ENCODE results near the gene CPB1. TPM values are rescaled to one million over a fixed set of nuclear protein-coding genes. Genes with fewer than 3 reads are reported as not detected.

The CPB1 gene
- total and polyA plus RNA-seq, 2 of the 8 experiments (the other 6 are each of a cell fraction or from before 2014, with no cell fraction given) = not detected

DNA sequence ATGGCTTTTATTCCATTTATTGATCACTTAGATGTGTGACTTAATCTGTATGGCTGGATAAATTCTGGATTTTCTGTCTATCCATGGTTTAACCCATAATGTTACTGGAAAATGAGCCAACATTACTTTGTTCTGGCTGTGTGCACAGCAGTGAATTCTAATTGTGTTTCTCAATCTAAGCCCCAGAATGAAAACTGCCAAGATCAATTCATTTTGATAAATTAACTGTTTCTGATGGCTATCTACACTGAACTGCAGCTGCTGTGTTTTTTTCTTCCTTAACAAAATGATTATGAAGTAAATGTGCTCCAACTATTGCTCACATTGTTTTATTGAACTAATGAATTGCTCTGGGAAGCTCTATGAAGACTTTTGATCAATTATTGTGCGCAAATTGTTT is 35.7 kb upstream of the CPB1 start:
- DNase-seq (ENCODE audit: low read depth in 1 of 2, low spot score in 2 of 2) (no peak), FAIRE-seq (no peak)
- Histone ChIP-seq H2AFZ (ENCODE audit: low read length) (no peak overlapping the region), H3K4me1 (replicated peaks in 1 of 4; ENCODE audit: control insufficient read depth in 3 of 4, insufficient read depth in 4 of 4, low read length in 3 of 4) (peaks cover 0 to 3% (median 0%) of the 10 kb centered on the region in 4 experiments; a peak in 1 of 7 replicates), H2AK5ac (ENCODE audit: low read depth, low read length) (no peak overlapping the region), H3K9ac (replicated peaks in 1 of 4; ENCODE audit: extremely low read depth in 1 of 4, low read depth in 3 of 4, low read length in 3 of 4) (no peak overlapping the region), H2BK5ac (ENCODE audit: low read depth, low read length) (no peak overlapping the region), H3K23me2 (ENCODE audit: low read depth, low read length) (no peaks in the 10 kb centered on the region), H3K56ac (replicated peaks; ENCODE audit: insufficient read length, low read depth, low read length) (no peak overlapping the region), H3K27ac (ENCODE audit: low read depth, low read length) (no peak overlapping the region), H3K79me2 (ENCODE audit: control insufficient read depth in 1 of 2, insufficient read depth in 2 of 2, low read length in 2 of 2) (no peaks in the 10 kb centered on the region), H3K4me2 (ENCODE audit: insufficient read depth in 1 of 2, low read depth in 2 of 2, low read length in 2 of 2) (no peak overlapping the region), H3K79me1 (ENCODE audit: low read depth, low read length) (no peaks in the 10 kb centered on the region), H2BK120ac (replicated peaks; ENCODE audit: low read depth, low read length) (no peak overlapping the region), H4K8ac (ENCODE audit: extremely low read depth, insufficient read depth, low read length) (no peak overlapping the region), H3K27me3 (replicated peaks in 1 of 4; ENCODE audit: control insufficient read depth in 3 of 4, extremely low read depth in 1 of 4, insufficient read depth in 3 of 4, low read length in 3 of 4) (no peaks in the 10 kb centered on the region), H3K14ac (ENCODE audit: insufficient read length) (no peak overlapping the region), H2BK15ac (ENCODE audit: low read length) (no peak overlapping the region), H2BK12ac (ENCODE audit: low read depth, low read length) (no peak overlapping the region), H4K5ac (ENCODE audit: insufficient read length, low read depth, low read length) (no peak overlapping the region), H4K20me1 (replicated peaks in 1 of 2; ENCODE audit: control insufficient read depth in 1 of 2, insufficient read depth in 2 of 2, low read length in 2 of 2) (no peaks in the 10 kb centered on the region), H3K18ac (ENCODE audit: extremely low read depth, low read length) (no peak overlapping the region), H3K4me3 (ENCODE audit: extremely low read depth in 1 of 4, insufficient read depth in 2 of 4, low read depth in 3 of 4, low read length in 4 of 4) (no peak overlapping the region), H3K4ac (replicated peaks; ENCODE audit: insufficient read length, low read depth, low read length) (no peak overlapping the region), H2BK20ac (ENCODE audit: low read length) (no peak overlapping the region), H4K91ac (replicated peaks; ENCODE audit: insufficient read length, low read length) (no peak overlapping the region), H3K9me3 (ENCODE audit: insufficient read depth in 2 of 2, low read depth in 1 of 2, low read length in 1 of 2) (peaks cover 3% of the 10 kb centered on the region in 2 experiments; a peak in 3 of 4 replicates), H3K36me3 (ENCODE audit: control insufficient read depth in 2 of 4, insufficient read depth in 4 of 4, low read length in 3 of 4) (no peaks in the 10 kb centered on the region; a peak in 1 of 8 replicates), H3K23ac (ENCODE audit: insufficient read length) (no peak overlapping the region)
- CTCF ChIA-PET (ENCODE audit: partially characterized antibody) = no interaction called here
- POLR2A ChIA-PET (ENCODE audit: partially characterized antibody) = no interaction called here
- TF ChIP-seq SIN3A (conservative IDR thresholded peaks at IDR 0.05 in 1 of 2, IDR thresholded peaks at IDR 0.05 in 1 of 2; ENCODE audit: low read depth in 1 of 2, low read length in 2 of 2) (no peak), TBP (IDR thresholded peaks at IDR 0.05; ENCODE audit: low read depth, low read length) (no peak), E2F6 (IDR thresholded peaks at IDR 0.05) (no peak), CREB1 (IDR thresholded peaks at IDR 0.05) (no peak), ASH2L (IDR thresholded peaks at IDR 0.05; ENCODE audit: low read length) (no peak)
- 95% methylated on average over 1 of the region's 1 CpG; no CpG with 5 or more reads in 1 of the 2 experiments for WGBS, 2 experiments (ENCODE audit: extremely low coverage in 1 of 2, insufficient coverage in 1 of 2, insufficient read length in 1 of 2, insufficient replicate concordance in 2 of 2, low coverage in 1 of 2, low lambda C conversion rate in 2 of 2, missing lambda C conversion rate in 1 of 2)
